GM10266 (cell line): Measurements from ENCODE around the gene CLPTM1L.

ENCODE experiments used
- DNase-seq: peaks from one replicate; pipeline ENCODE4 v3.0.0; 2012; ENCODE audit errors: extremely low spot score
- CTCF ChIP-seq: IDR thresholded peaks from 2 replicates; pipeline ENCODE4 v1.5.1; 2012; ENCODE audit warnings: mild to moderate bottlenecking, low read depth; ENCODE audit not compliant: control insufficient read depth, insufficient read depth; ENCODE audit errors: missing control alignments

The CLPTM1L gene, protein sequence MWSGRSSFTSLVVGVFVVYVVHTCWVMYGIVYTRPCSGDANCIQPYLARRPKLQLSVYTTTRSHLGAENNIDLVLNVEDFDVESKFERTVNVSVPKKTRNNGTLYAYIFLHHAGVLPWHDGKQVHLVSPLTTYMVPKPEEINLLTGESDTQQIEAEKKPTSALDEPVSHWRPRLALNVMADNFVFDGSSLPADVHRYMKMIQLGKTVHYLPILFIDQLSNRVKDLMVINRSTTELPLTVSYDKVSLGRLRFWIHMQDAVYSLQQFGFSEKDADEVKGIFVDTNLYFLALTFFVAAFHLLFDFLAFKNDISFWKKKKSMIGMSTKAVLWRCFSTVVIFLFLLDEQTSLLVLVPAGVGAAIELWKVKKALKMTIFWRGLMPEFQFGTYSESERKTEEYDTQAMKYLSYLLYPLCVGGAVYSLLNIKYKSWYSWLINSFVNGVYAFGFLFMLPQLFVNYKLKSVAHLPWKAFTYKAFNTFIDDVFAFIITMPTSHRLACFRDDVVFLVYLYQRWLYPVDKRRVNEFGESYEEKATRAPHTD

GRCh38 chr5:1344975-1345838 lies at the start of gene CLPTM1L:
Gene CLPTM1L (minus strand): TSS chr5:1345099. CDS start chr5:1344841, 258 bp downstream.
- TF ChIP-seq CTCF, result no peak
- peak; percentile 99 for DNase-seq

DNA sequence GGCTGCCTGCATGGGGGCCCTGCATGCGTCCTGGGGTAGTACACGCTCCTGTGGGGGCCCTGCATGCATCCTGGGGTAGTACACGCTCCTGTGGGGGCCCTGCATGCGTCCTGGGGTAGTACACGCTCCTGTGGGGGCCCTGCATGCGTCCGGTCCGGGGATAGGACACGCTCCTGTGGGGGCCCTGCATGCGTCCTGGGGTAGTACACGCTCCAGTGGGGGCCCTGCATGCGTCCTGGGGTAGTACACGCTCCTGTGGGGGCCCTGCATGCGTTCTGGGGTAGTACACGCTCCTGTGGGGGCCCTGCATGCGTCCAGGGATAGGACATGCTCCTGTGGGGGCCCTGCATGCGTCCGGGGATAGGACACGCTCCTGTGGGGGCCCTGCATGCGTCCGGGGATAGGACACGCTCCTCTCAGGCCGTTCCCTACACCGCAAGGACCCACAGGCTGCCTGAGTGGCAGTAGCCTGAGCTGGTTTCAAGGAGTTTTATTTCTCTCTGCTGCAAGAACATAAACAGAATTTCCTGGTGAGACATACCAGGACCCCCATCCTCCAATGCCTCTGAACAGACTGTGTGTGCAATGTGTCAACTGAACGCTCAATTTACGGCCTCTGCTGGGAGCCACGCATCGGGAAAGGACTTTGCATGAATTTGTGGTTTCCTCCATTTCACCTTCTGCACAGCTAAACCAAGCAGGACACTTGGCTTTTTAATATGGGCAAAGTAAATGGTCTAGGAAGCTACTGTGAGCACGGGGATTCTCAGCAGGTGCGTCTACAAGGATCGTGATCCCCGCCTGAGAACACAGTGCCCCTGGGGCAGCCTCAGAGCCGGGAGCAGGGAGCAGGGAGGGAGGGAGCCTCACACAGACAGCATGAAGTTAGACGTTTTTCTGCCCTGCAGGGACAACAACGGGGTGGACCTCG lies 48.9 kb upstream of the CLPTM1L start:
- no peak for TF ChIP-seq CTCF
- no peak for DNase-seq

DNA sequence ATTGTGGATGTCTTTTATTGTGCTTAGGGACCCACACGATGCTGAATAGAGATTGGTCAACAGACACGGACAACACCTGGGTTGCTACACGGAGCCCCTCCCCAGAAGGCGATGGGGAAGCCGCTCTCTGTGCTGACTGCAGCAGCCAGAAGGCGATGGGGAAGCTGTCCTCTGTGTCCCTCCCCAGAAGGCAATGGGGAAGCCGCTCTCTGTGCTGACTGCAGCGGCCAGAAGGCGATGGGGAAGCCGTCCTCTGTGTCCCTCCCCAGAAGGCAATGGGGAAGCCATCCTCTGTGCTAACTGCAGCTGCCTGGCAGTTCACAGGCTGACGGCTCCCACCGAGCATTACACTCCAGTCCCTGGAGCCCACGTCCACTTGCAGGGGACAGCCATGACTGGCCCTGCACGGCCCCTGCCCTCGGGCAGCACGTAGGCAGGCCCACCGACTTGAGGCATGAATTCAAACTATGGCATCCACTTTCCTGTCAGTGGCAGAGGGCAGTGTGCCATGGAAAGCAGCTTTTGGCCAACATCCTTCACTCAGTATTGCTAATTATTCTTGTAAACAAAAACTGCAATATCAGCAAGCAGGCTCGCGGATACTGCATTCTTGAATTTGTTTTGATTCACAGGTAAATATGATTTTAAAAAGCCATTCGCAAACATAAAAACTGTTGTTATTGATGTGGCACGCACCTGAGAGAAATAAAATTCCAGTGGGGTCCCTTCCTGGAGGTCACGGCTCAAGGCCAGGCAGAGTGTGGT lies 48.1 kb upstream of the CLPTM1L start:
- no peak for DNase-seq
- no peak for TF ChIP-seq CTCF

DNA sequence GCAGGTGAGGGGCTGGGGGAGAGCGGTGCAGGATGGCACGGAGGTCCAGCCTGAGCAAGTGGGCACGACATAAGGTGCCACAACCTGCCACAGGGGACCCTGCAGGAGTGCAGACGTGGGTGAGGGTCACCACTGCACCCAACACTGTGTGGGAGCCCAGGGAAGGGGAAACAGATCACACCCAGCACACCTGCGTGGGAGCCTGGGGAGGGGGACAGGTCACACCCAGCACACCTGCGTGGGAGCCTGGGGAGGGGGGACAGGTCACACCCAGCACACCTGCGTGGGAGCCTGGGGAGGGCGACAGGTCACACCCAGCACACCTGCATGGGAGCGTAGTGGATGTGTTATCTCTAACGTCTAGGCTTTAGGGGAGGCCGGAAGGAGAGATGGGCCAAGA lies 47.4 kb upstream of the CLPTM1L start:
- TF ChIP-seq CTCF, result no peak
- no peak for DNase-seq

DNA sequence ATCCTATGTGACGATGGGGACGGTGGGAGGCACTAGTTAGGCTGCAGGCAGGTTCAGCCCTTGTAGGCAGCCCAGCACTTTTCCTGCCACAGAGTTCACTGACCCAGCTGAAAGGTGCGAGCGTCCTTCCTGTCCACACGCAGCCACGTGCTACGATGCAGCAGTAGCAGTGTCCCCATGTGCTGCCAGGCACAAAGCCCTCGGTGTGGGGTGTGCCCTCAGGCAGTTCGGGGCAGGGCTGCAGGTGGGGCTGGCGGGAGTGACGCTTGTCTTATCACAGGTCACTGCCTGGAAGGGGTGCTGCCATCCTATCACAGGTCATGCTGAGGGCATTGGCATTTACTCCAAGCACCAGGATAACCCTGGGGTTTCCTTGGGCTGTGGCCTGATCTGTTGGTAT lies 46.8 kb upstream of the CLPTM1L start:
- DNase-seq, result no peak
- TF ChIP-seq CTCF, result no peak
